Spleen (tissue), 11 donors: ENCODE measurements around the gene RAB1A. TPM values are rescaled to one million over a fixed set of nuclear protein-coding genes. Genes with fewer than 3 reads are reported as not detected.
A peak's percentile ranks its signal among the peaks of the same experiment; 100 is the strongest.

Source experiments
- DNase-seq: peaks from one replicate; pipeline ENCODE4 v3.0.0-alpha.2; 2020
- H3K27ac ChIP-seq, 8 donors: fragments of 200-600 bp; sonication (generic) in 7 of 8; 1 replicate in 4 of 8; 2 replicates in 4 of 8; pipeline versions ENCODE4 v1.5.0 to v1.8.0; 2016 to 2021; ENCODE audit warnings: inconsistent platforms in 4 of 8, mild to moderate bottlenecking in 4 of 8, moderate library complexity in 1 of 8
- H3K27me3 ChIP-seq, 7 donors: fragments of 200-600 bp; sonication (generic) in 6 of 7; replicated peaks in 1 of 7; 1 replicate in 4 of 7; 2 replicates in 3 of 7; pipeline versions ENCODE4 v1.5.0 to v1.8.0; 2016 to 2021; ENCODE audit warnings: inconsistent platforms in 3 of 7, mild to moderate bottlenecking in 1 of 7
- H3K36me3 ChIP-seq, 6 donors: fragments of 200-600 bp; sonication (generic) in 5 of 6; 1 replicate in 4 of 6; 2 replicates in 2 of 6; pipeline versions ENCODE4 v1.5.0 to v1.8.0; 2016 to 2021; ENCODE audit warnings: inconsistent platforms in 2 of 6
- H3K4me1 ChIP-seq, 6 donors: fragments of 200-600 bp; sonication (generic) in 5 of 6; 1 replicate in 3 of 6; 2 replicates in 3 of 6; pipeline versions ENCODE4 v1.5.0 to v1.8.0; 2016 to 2021; ENCODE audit warnings: inconsistent platforms in 3 of 6
- H3K4me3 ChIP-seq, 8 donors: fragments of 200-600 bp; sonication (generic) in 7 of 8; 1 replicate in 4 of 8; 2 replicates in 4 of 8; pipeline versions ENCODE4 v1.5.0 to v1.8.0; 2016 to 2021; ENCODE audit warnings: inconsistent platforms in 4 of 8, mild to moderate bottlenecking in 4 of 8, moderate library complexity in 2 of 8
- H3K9me3 ChIP-seq, 8 donors: fragments of 200-600 bp; sonication (generic) in 7 of 8; 1 replicate in 4 of 8; 2 replicates in 4 of 8; pipeline versions ENCODE4 v1.5.0 to v1.8.0; 2016 to 2021; ENCODE audit warnings: inconsistent platforms in 4 of 8
- POLR2A ChIP-seq, 3 donors: fragments of 450-650 bp; IDR thresholded peaks; one replicate each; pipeline ENCODE4 v1.5.1; 2017; ENCODE audit warnings: antibody characterized with exemption in 3 of 3, mild to moderate bottlenecking in 1 of 3
- POLR2AphosphoS5 ChIP-seq, 3 donors: sonication (generic); formaldehyde crosslinking; IDR thresholded peaks; one replicate each; pipeline ENCODE4 v1.5.1; 2017; ENCODE audit warnings: antibody characterized with exemption in 3 of 3
- WGBS, 5 donors: extraction: QIAGEN DNeasy Blood & Tissue Kit in 3 of 5; methylation state at CpG; one replicate each; pipeline versions ENCODE4 v1.1.5 to v1.1.7; 2013 to 2018; 5-methylcytosine and 5-hydroxymethylcytosine counted together
- intact Hi-C: fragments of 100-400 bp; cut with DNase I; formaldehyde crosslinking; loops from one replicate; pipeline ENCODE4 v1.15.0; 2023; ENCODE audit warnings: low total_unique reads
- polyA plus RNA-seq, 3 donors: library from polyadenylated mRNA; stranded (reverse); fragments of 200-250 nt; gene quantifications; one replicate each; pipeline ENCODE4 v1.2.1, GENCODE V29; 2013
- total RNA-seq, 7 donors: library from RNA; depleted of rRNA in 3 of 7; stranded (reverse); fragments of >200 nt in 3 of 7; fragmentation: NEBNext Ultra II Directional in 4 of 7; extraction: Animal tissue kit (Norgen Biotek cat#: 25700) in 4 of 7; gene quantifications; one replicate each; pipeline versions ENCODE4 v1.1.0 to v1.2.1, GENCODE V29; 2016 to 2021
- TF ChIP-seq, protein P1 (sequence below), 11 experiments: fragments of 200-600 bp in 7 of 11; fragments of 450-650 bp in 4 of 11; sonication (generic) in 4 of 11; IDR thresholded peaks in 8 of 11; conservative IDR thresholded peaks in 3 of 11; 1 replicate in 7 of 11; 2 replicates in 4 of 11; pipeline versions ENCODE4 v1.4.0 to v1.8.0; 2016 to 2021; ENCODE audit warnings: antibody characterized with exemption in 11 of 11, inconsistent platforms in 4 of 11, mild to moderate bottlenecking in 1 of 11
- donor health status: healthy with polysubstance abuse.
- donor health status: DM: no; HTN: no; CAD: no; lungs with moderate emphysema.
- donor health status: DM: no; HTN: no; CAD: no.
- donor health status: Bipolar disorder and iron deficiency.
- donor health status: healthy.
- donor health status: DM: no; HTN: no; CAD: no.
- donor health status: DM: yes; HTN: yes; CAD: no.

Gene RAB1A
- total and polyA plus RNA-seq, 10 donors: 47.7 to 101 (median 88.2) TPM

DNA sequence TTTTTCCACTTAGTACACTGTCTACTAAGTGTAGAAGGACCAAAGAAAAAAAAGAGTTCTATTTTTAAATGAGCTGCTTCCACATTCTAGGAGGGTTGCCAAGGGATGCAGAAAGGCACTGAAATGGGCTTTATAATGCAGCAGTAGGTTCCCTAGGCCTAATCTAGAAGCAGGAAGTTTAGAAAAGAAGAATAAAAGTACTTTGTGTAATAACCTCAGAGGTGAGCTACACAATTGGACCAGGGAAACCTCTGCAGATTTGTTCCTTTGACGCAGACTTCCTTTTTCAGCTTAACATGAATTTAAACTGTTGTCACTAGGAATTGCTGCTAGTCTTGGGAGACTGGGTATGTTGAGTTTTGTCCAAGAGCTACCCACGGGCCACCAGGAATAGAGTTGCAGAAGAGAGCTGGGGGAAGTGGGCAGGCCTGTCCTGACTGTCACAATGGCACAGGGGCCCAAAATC, 34.6 kb upstream of the RAB1A start:
- H3K27ac ChIP-seq: peak overlapping the region in 5 of 8 donors; percentile 4 to 60 (median 51)

GRCh38 chr2:65161551-65162100, 31.7 kb upstream of the RAB1A start:
- no peaks in the 10 kb centered on the region for H3K9me3 ChIP-seq
- no peak for DNase-seq
- WGBS, 5 donors: 86 to 95% (median 92%) methylated on average over 9 of the region's 9 CpGs
- H3K27me3 ChIP-seq: no peaks in the 10 kb centered on the region
- no peaks in the 10 kb centered on the region for H3K36me3 ChIP-seq
- H3K4me3 ChIP-seq: no peak overlapping the region
- H3K27ac ChIP-seq: no peak overlapping the region
- H3K4me1 ChIP-seq: peaks cover 0 to 46% (median 29%) of the 10 kb centered on the region in 6 donors
- intact Hi-C loops: loop anchor here (10.0 kb wide), 1 partner anchor 247 kb away; no protein-coding TSS in a partner anchor
- TF ChIP-seq, protein P1, sequence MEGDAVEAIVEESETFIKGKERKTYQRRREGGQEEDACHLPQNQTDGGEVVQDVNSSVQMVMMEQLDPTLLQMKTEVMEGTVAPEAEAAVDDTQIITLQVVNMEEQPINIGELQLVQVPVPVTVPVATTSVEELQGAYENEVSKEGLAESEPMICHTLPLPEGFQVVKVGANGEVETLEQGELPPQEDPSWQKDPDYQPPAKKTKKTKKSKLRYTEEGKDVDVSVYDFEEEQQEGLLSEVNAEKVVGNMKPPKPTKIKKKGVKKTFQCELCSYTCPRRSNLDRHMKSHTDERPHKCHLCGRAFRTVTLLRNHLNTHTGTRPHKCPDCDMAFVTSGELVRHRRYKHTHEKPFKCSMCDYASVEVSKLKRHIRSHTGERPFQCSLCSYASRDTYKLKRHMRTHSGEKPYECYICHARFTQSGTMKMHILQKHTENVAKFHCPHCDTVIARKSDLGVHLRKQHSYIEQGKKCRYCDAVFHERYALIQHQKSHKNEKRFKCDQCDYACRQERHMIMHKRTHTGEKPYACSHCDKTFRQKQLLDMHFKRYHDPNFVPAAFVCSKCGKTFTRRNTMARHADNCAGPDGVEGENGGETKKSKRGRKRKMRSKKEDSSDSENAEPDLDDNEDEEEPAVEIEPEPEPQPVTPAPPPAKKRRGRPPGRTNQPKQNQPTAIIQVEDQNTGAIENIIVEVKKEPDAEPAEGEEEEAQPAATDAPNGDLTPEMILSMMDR (IDR thresholded peaks at IDR 0.05 in 8 of 11, conservative IDR thresholded peaks at IDR 0.05 in 3 of 11): no peak
- TF ChIP-seq POLR2A (IDR thresholded peaks at IDR 0.05) (no peak), POLR2AphosphoS5 (IDR thresholded peaks at IDR 0.05) (no peak)

More for the DNA sequence above, 34.6 kb upstream of the RAB1A start:
- Histone ChIP-seq H3K4me1 (peaks cover 0 to 50% (median 29%) of the 10 kb centered on the region in 6 donors), H3K36me3 (no peaks in the 10 kb centered on the region), H3K27me3 (no peaks in the 10 kb centered on the region), H3K9me3 (no peaks in the 10 kb centered on the region), H3K4me3 (no peak overlapping the region)
- DNase-seq: no peak
- TF ChIP-seq, protein P1 (IDR thresholded peaks at IDR 0.05 in 8 of 11, conservative IDR thresholded peaks at IDR 0.05 in 3 of 11): no peak
- TF ChIP-seq POLR2A (IDR thresholded peaks at IDR 0.05) (no peak), POLR2AphosphoS5 (IDR thresholded peaks at IDR 0.05) (no peak)
- 35 to 53% (median 42%) methylated on average over 2 of the region's 2 CpGs for WGBS, 5 donors
- intact Hi-C loops: loop anchor here (10.0 kb wide), 1 partner anchor 250 kb away; no protein-coding TSS in a partner anchor

GRCh38 chr2:65159906-65160305, 30.0 kb upstream of the RAB1A start:
- Histone ChIP-seq H3K27ac (peak overlapping the region in 3 of 8 donors; percentile 32 to 48 (median 46)), H3K4me3 (no peak overlapping the region), H3K4me1 (peaks cover 0 to 32% (median 21%) of the 10 kb centered on the region in 6 donors), H3K36me3 (no peaks in the 10 kb centered on the region), H3K27me3 (no peaks in the 10 kb centered on the region), H3K9me3 (no peaks in the 10 kb centered on the region)
- TF ChIP-seq POLR2A (IDR thresholded peaks at IDR 0.05): no peak
- TF ChIP-seq, protein P1 (IDR thresholded peaks at IDR 0.05 in 8 of 11, conservative IDR thresholded peaks at IDR 0.05 in 3 of 11): no peak
- TF ChIP-seq POLR2AphosphoS5 (IDR thresholded peaks at IDR 0.05): no peak
- 9 to 30% (median 14%) methylated on average over 2 of the region's 2 CpGs for WGBS, 5 donors
- intact Hi-C loops: loop anchor here (10.0 kb wide), 1 partner anchor 245 kb away; no protein-coding TSS in a partner anchor
- no peak for DNase-seq

DNA sequence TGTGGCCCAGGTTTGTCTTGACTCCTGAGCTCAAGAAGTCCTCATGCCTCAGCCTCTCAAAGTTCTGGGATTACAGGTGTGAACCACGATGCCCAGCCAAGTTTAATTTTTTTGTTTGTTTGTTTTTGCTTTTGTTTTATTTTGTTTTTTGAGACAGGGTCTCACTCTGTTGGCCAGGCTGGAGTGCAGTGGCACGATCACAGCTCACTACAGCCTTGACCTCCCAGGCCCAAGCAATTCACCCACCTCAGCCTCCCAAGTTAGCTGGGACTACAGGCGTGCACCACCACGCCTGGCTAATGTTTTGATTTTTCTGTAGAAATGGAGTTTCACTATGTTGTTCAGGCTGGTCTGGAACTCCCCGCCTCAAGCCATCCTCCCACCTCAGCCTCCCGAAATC, 29.4 kb upstream of the RAB1A start:
- H3K27ac ChIP-seq: no peak overlapping the region
- intact Hi-C loops: no loop called here
- H3K9me3 ChIP-seq: no peaks in the 10 kb centered on the region
- DNase-seq: no peak
- no peaks in the 10 kb centered on the region for H3K36me3 ChIP-seq
- no peaks in the 10 kb centered on the region for H3K27me3 ChIP-seq
- no peak for TF ChIP-seq POLR2A (IDR thresholded peaks at IDR 0.05)
- TF ChIP-seq, protein P1 (IDR thresholded peaks at IDR 0.05 in 8 of 11, conservative IDR thresholded peaks at IDR 0.05 in 3 of 11): no peak
- peaks cover 0 to 26% (median 15%) of the 10 kb centered on the region in 6 donors for H3K4me1 ChIP-seq
- WGBS, 5 donors: 89 to 98% (median 94%) methylated on average over 6 of the region's 6 CpGs
- H3K4me3 ChIP-seq: no peak overlapping the region
